ENCODE measurements around the gene MYH10.
A peak's percentile ranks its signal among the peaks of the same experiment; 100 is the strongest.

The MYH10 gene

GRCh38 chr17:8438441-8438840 lies 192.1 kb downstream of the MYH10 start:
- no peak for DNase-seq

GRCh38 chr17:8436844-8437171 lies 193.7 kb downstream of the MYH10 start:
- no peak for DNase-seq

GRCh38 chr17:8436169-8436843 lies 194.2 kb downstream of the MYH10 start:
- DNase-seq: peak; percentile 71

- DNase-seq: peak; percentile 99
Measured at GRCh38 chr17:8435245-8436168, 195.0 kb downstream of the MYH10 start, which contains the start of gene NDEL1. Gene NDEL1 (plus strand): TSS chr17:8435884. CDS start chr17:8444272, 8,388 bp downstream.

GRCh38 chr17:8430966-8431365 lies 199.6 kb downstream of the MYH10 start:
- DNase-seq: no peak

- no peak for DNase-seq
Measured at GRCh38 chr17:8426802-8427201, 203.7 kb downstream of the MYH10 start.

- no peak for DNase-seq
Measured at GRCh38 chr17:8426094-8426720, 204.3 kb downstream of the MYH10 start.
